Uterus (tissue), 2 donors: Measurements from ENCODE around the gene EIF4E1B.

Experiments used
- CTCF ChIP-seq, 4 experiments: fragments of 200-600 bp in 2 of 4; fragments of 450-650 bp in 2 of 4; sonication (generic) in 2 of 4; IDR thresholded peaks; one replicate each; pipeline ENCODE4 v1.5.1; 2016 to 2019; ENCODE audit warnings: antibody characterized with exemption in 4 of 4, mild to moderate bottlenecking in 2 of 4, moderate library complexity in 1 of 4
- POLR2A ChIP-seq, 2 donors: fragments of 450-650 bp; IDR thresholded peaks; one replicate each; pipeline ENCODE4 v1.6.1; 2016; ENCODE audit warnings: antibody characterized with exemption in 2 of 2, mild to moderate bottlenecking in 1 of 2, moderate library complexity in 1 of 2

- no peak for TF ChIP-seq CTCF (IDR thresholded peaks at IDR 0.05)
- TF ChIP-seq POLR2A (IDR thresholded peaks at IDR 0.05): no peak
These were observed 57.4 kb downstream of the EIF4E1B start for GRCh38 chr5:176687881-176688280.
